GM18517 (cell line): ENCODE data around the gene VWA8.
"Not testable (repeated sequence)": the region's sequence is repeated elsewhere in the genome, so short reads cannot be mapped to it uniquely, and the experiment has no call there.

Experiments
- ATAC-seq: cut with Tn5 transposase; IDR thresholded peaks from one replicate; pipeline ENCODE4 v1.9.1; 2021; ENCODE audit warnings: mild to moderate bottlenecking, moderate library complexity; ENCODE audit not compliant: unreplicated experiment

Gene VWA8

DNA sequence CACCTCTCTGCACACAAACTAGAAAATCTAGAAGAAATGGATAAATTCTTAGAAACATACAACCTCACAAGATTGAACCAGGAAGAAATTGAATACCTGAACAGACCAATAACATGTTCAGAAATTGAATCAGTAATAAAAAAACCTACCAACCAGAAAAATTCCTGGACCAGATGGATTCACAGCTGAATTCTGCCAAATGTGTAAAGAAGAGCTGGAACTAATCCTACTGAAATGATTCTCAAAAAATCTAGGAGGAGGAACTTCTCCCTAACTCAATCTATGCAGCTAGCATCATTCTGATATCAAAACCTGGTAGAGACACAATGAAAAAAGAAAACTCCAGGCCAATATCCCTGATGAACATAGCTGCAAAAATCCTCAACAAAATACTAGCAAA lies 336.9 kb downstream of the VWA8 start:
- no peak for ATAC-seq

GRCh38 chr13:41622432-41623429 lies 338.2 kb downstream of the VWA8 start:
- no peak for ATAC-seq

DNA sequence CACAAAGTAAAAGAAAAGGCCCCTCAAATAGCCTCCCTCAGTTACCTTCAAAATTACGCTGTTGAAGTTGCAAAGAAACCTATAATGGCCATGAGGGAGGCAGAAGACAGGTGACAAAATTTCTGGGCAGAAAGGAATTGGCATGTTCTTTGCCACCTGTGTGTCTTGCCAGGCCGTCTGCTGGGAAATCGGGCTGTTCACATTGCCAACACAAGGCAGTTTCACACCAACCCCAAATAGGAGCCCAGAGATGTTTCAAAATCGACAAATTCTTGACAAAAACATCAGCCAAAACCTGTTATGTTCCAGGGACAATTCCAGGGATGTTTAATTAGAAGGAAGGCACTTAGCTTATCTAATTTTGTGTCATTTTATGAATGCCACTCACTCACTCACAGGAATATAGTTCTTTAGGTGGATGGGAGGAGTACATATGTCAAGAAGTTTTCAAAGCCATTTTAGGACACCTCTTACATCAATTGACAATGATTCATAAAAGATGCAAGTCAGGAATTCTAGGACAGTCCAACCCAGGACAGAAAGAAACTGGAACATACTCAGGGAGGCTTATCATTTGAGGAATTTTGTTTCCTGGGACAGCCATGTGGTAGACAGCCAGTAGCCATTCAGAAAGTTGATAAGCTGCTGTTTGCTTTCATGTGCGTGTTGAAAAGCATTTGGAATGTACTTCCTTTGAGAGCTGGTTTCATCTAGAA lies 339.0 kb downstream of the VWA8 start:
- no peak for ATAC-seq

DNA sequence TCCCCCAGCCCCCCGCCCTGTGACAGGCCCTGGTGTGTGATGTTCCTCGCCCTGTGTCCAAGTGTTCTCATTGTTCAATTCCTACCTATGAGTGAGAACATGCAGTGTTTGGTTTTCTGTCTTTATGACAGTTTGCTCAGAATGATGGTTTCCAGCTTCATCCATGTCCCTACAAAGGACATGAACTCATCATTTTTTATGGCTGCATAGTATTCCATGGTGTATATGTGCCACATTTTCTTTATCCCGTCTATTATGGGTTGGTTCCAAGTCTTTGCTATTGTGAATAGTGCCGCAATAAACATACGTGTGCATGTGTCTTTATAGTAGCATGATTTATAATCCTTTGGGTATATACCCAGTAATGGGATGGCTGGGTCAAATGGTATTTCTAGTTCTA lies 343.3 kb downstream of the VWA8 start:
- ATAC-seq, result not testable (repeated sequence)

- ATAC-seq, result no peak
These were observed 344.8 kb downstream of the VWA8 start for GRCh38 chr13:41616151-41616550.

DNA sequence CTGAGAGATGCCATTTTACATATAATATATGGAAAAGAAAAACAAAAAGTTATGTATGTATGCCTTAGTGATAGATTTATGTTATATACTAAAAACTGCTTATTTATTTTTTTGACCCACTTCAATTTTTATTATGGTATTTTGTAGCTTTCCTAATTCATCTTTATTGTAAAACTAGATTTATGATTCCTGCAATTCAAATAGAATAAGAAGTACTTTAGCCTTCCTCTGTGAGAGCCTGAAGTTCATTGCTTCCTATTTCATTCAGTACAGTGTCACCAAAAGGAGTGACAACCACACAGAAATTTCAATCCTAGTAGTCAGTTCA lies 345.4 kb downstream of the VWA8 start:
- ATAC-seq, result no peak

DNA sequence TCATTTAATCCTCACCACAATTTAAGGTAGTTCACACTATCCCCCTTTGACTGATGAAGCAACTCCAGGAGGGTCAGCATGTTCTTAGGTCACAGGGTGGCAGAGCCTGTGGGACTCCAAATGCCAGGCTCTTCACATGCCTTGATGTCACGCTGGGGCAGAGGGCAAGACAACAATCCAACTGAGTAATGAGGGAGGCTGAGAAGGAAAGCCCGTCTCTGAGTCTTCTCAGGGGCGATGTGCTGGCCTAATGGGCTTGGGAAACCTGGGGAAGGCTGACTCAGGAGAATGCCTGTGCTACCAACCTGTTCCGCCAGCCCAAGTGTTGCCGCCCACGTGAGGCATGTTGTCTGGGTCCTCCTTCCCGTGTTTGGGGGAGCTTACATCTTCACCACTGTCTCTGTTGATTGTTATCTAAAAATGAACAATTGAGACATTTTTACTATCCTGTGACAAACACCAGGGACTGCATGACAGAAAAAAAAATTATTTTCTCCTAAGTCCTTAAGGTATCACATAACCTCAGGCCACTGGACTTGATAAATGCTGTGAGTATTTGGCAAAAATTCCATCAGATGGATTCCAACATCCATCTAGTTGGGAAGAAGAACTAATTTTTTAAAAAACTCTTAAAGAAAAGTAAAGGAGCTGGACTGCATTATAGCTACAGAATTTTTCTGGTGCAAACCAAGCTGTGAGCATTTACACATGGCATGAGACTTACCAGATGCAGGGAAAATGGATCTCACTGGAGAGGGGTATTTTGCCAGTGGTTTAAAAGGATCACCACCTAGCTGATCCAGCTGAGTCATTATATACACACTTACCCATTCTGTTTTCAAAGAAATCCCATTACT lies 346.0 kb downstream of the VWA8 start:
- ATAC-seq, result no peak

DNA sequence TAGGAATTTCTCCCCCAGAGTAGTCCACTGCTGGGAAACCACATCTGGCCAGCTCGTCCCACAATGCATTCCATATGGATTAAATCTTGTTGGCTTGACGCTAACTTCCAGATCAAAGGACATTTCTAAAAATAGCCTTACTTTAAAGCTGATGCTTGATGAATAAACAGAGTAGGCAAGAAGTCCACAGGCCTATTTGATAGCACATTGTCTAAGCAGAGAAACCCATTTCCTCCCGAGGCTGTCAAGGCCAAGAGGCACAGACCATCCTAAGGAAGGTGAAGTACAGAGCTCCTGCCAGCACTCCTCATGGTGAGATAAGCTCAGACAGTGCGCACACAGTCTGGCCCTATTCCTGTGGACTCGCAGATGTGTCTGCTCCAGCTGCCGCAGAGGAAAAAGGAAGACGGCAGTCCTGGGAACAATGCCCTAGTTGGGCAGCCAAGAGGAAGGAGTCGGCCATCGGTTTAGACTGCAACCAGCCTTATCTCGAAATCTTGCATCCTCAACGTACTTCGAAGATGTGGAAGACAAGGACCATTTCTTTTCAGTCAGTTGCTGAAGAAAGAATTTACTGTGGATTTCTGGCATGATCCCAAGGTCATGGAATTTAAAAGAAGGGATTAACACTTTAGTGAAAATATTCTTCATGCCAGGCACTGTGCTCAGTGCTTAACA lies 346.8 kb downstream of the VWA8 start:
- ATAC-seq, result no peak

GRCh38 chr13:41613471-41613870 lies 347.4 kb downstream of the VWA8 start:
- ATAC-seq, result no peak

- no peak for ATAC-seq
These were observed 349.5 kb downstream of the VWA8 start for GRCh38 chr13:41611385-41611784.

GRCh38 chr13:41610404-41610803 lies 350.5 kb downstream of the VWA8 start:
- no peak for ATAC-seq

- ATAC-seq, result no peak
These were observed 351.1 kb downstream of the VWA8 start for GRCh38 chr13:41609828-41610227.

- no peak for ATAC-seq
These were observed 352.1 kb downstream of the VWA8 start for GRCh38 chr13:41608839-41609177.

GRCh38 chr13:41608111-41608838 lies 352.6 kb downstream of the VWA8 start:
- no peak for ATAC-seq

- ATAC-seq, result no peak
These were observed 354.3 kb downstream of the VWA8 start for GRCh38 chr13:41606646-41607045.

DNA sequence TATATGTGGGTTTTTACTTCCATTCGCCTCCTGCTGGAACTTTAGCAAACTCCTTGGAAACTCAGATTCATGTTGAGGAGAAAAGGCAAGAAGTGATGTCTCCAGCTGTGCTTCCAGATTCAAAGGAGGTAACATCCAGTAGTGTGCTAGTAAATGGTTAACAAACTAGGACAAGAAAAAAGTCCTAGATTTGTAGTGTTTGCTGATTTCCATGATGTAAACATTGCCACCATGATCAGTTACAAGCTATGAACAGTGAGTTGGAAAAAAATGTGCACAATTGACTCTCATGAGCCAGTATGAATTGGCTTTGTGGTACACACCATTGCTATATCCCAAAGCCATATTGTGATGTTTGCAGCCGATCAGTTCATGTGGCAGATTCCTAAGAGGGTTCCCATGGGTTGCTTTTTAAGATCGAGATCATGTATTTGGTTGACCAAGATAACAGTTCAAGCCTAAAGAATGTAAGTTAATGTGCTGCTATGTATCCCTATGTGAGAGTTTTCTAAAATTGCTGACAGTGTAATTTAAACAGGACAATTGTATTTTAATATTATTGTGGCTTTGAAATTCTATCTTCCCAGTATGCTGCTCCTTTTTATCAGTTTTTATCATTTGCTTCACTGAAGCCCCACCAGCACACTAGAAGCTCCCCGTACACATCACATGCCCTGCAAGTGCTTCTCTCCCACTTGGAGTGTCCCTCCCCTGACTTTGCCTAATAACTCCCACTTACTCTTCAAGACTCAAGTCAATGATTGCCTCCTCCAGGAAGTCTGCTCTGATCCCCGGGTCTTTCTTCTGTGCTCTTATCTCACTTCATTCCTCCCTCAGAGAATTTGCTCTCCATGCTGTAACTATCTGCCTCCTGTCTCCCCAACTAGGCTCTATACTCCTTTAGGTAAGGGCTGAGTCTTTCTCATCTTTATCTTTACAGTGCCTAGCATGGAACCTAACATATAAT lies 355.3 kb downstream of the VWA8 start:
- ATAC-seq, result no peak

DNA sequence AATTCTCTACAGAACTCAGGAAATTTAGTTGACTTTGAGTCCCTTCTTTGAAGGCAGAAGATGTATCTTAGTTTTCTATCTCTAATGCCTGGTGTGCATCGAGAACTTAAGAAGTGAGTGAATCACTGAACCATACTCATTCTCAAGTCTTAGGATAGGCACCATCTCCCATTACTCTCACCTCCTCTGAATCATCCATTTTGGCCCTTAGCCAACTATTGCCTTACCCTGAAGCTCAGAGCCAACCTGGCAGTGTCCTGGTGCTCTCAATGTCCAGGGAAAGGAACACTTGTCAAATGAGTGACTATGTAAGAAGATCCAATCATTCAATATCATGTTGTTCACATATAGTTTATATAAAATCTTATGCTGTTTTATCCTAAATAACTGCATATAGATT lies 357.0 kb downstream of the VWA8 start:
- no peak for ATAC-seq

GRCh38 chr13:41601718-41602445 lies 359.0 kb downstream of the VWA8 start:
- ATAC-seq, result no peak
